A549 (cell line): ENCODE results near the gene MOK.

Experiments used
- EP300 ChIP-seq, 2 experiments: fragments of >200 bp; sonication (Bioruptor Twin); formaldehyde crosslinking; IDR thresholded peaks; 2 replicates in 1 of 2; 3 replicates in 1 of 2; pipeline ENCODE4 v1.6.1; 2016 to 2017
- HOXA7 ChIP-seq: fragments of 250-450 bp; sonication (Bioruptor Pico); IDR thresholded peaks from 2 replicates; pipeline ENCODE4 v1.5.0; 2020; ENCODE audit warnings: mild to moderate bottlenecking, moderate library complexity

DNA sequence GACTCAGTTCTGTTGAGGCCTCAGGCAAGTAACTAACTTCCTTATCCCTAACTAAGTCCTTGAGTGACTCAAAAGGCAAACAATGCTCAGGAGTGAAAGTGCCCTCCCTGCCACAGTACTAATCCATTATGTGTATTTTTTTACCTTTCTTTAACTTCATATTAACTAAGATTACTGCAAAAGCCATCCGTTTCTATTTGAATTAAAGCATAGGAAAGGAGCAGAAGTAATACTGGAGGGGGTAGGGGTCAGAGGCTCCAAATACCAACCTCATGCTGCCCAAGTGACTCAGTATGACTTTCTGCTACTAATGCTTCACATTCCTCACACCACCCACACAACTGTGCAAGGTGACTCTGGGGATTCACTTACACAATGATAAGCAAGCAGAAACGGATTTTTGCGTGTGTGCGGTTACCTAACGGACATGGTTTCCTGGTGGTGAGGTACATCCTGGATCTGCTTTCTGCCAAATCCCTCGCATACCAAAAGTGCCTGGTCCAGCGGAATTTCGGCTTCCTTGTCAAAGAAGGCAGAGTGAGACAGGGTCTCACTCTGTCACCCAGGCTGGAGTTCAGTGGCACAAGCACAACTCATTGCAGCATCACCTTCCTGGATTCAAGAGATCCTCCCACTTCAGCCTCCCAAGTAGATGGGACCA lies 25.1 kb downstream of the MOK start:
- TF ChIP-seq EP300 (IDR thresholded peaks at IDR 0.05) = peak; percentile 64 to 88; a peak in 4 of 5 replicates
- no peak for TF ChIP-seq HOXA7 (CRISPR knock-in tag)
